HepG2 (cell line): ENCODE data around the gene SAP25. TPM values are rescaled to one million over a fixed set of nuclear protein-coding genes. Genes with fewer than 3 reads are reported as not detected.

Experiments
- BCL3 ChIP-seq: sonication (generic); formaldehyde crosslinking; IDR thresholded peaks from 2 replicates; pipeline ENCODE4 v1.5.1; 2020; ENCODE audit warnings: mild to moderate bottlenecking, missing genetic modification reagents, moderate library complexity
- CCAR2 ChIP-seq: fragments of 200-400 bp; formaldehyde crosslinking; optimal IDR thresholded peaks from 2 replicates; pipeline ENCODE3; 2018; ENCODE audit warnings: low read depth, mild to moderate bottlenecking, low read length, moderate library complexity
- EZH2 ChIP-seq: conservative IDR thresholded peaks from 2 replicates; pipeline ENCODE4 v1.6.1; 2012; ENCODE audit warnings: mild to moderate bottlenecking, low read depth, low read length, moderate library complexity
- FOXC1 ChIP-seq: sonication (generic); formaldehyde crosslinking; IDR thresholded peaks from 2 replicates; pipeline ENCODE4 v1.8.0; 2022; ENCODE audit warnings: mild to moderate bottlenecking, missing genetic modification reagents, borderline replicate concordance
- GATA4 ChIP-seq: sonication (generic); IDR thresholded peaks from 2 replicates; pipeline ENCODE4 v1.6.1; 2016; ENCODE audit warnings: antibody characterized with exemption, low read depth, borderline replicate concordance
- IRF9 ChIP-seq: sonication (generic); formaldehyde crosslinking; IDR thresholded peaks from 2 replicates; pipeline ENCODE4 v1.8.0; 2022; ENCODE audit warnings: missing genetic modification reagents, mild to moderate bottlenecking, borderline replicate concordance
- LCORL ChIP-seq, 2 experiments: fragments of 450-650 bp in 1 of 2; sonication (generic) in 1 of 2; formaldehyde crosslinking in 1 of 2; IDR thresholded peaks; 2 replicates each; pipeline versions ENCODE4 v1.5.0 to v1.6.1; 2017 to 2020; ENCODE audit warnings: antibody characterized with exemption in 1 of 2, missing genetic modification reagents in 1 of 2
- SMAD9 ChIP-seq: sonication (generic); formaldehyde crosslinking; IDR thresholded peaks from 2 replicates; pipeline ENCODE4 v1.5.1; 2020; ENCODE audit warnings: mild to moderate bottlenecking, missing genetic modification reagents
- SOX5 ChIP-seq: IDR thresholded peaks from 2 replicates; pipeline ENCODE4 v1.6.1; 2016; ENCODE audit warnings: borderline replicate concordance
- SRF ChIP-seq: IDR thresholded peaks from 2 replicates; pipeline ENCODE4 v1.6.1; 2011; ENCODE audit warnings: mild to moderate bottlenecking, low read depth, low read length, moderate library complexity
- TCF12 ChIP-seq, 2 experiments: fragments of 450-650 bp in 1 of 2; sonication (generic) in 1 of 2; formaldehyde crosslinking in 1 of 2; IDR thresholded peaks; 2 replicates each; pipeline versions ENCODE4 v1.6.1 to v1.8.0; 2017 to 2022; ENCODE audit warnings: antibody characterized with exemption in 1 of 2, mild to moderate bottlenecking in 1 of 2, missing genetic modification reagents in 1 of 2, moderate library complexity in 1 of 2
- USF2 ChIP-seq, 2 experiments: sonication (generic) in 1 of 2; formaldehyde crosslinking in 1 of 2; IDR thresholded peaks; 2 replicates each; pipeline versions ENCODE4 v1.5.1 to v1.6.1; 2011 to 2020; ENCODE audit warnings: borderline replicate concordance in 1 of 2, low read depth in 1 of 2, low read length in 1 of 2, mild to moderate bottlenecking in 1 of 2, missing genetic modification reagents in 1 of 2, moderate library complexity in 1 of 2
- ZNF253 ChIP-seq: sonication (generic); formaldehyde crosslinking; IDR thresholded peaks from 2 replicates; pipeline ENCODE4 v1.8.0; 2022; ENCODE audit warnings: mild to moderate bottlenecking, missing genetic modification reagents, borderline replicate concordance
- ZNF484 ChIP-seq: sonication (generic); formaldehyde crosslinking; IDR thresholded peaks from 2 replicates; pipeline ENCODE4 v1.5.1; 2020; ENCODE audit warnings: mild to moderate bottlenecking, low read depth, missing genetic modification reagents, borderline replicate concordance
- ZSCAN30 ChIP-seq: sonication (generic); formaldehyde crosslinking; IDR thresholded peaks from 2 replicates; pipeline ENCODE4 v1.5.0; 2020; ENCODE audit warnings: mild to moderate bottlenecking, missing genetic modification reagents
- polyA plus RNA-seq, 8 experiments: library from polyadenylated mRNA; depleted of rRNA in 3 of 8; stranded (reverse) in 7 of 8; unstranded in 1 of 8; fragments of >200 nt; fragmentation: Illumina TruSeq in 4 of 8; extraction: Trizol in 4 of 8; gene quantifications; 2 replicates each; pipeline versions ENCODE4 v1.2.1 to v1.2.3, GENCODE V29; 2011 to 2016; ENCODE audit warnings: low read depth in 4 of 8, missing spikeins in 1 of 8, mixed read lengths in 1 of 8; ENCODE audit not compliant: insufficient read depth in 1 of 8
- total RNA-seq, 5 experiments: library from RNA; depleted of rRNA; stranded (reverse); fragments of >200 nt; fragmentation: Illumina TruSeq; extraction: Trizol; gene quantifications; 2 replicates each; pipeline ENCODE4 v1.2.3, GENCODE V29; 2016; ENCODE audit warnings: low read depth in 1 of 5
- TF ChIP-seq, protein P1 (sequence below): sonication (generic); formaldehyde crosslinking; IDR thresholded peaks from 2 replicates; pipeline ENCODE4 v1.8.0; 2022; ENCODE audit warnings: missing genetic modification reagents, low read depth, mild to moderate bottlenecking, borderline replicate concordance
- TF ChIP-seq, protein P2 (sequence below): sonication (generic); formaldehyde crosslinking; IDR thresholded peaks from 2 replicates; pipeline ENCODE4 v1.4.0; 2020; ENCODE audit warnings: missing genetic modification reagents, borderline replicate concordance

The SAP25 gene
- total and polyA plus RNA-seq, 2 of the 13 experiments (the other 11 are each of a cell fraction or from before 2014, with no cell fraction given): 0.15 to 0.20 TPM

GRCh38 chr7:100544967-100545359, 28.7 kb downstream of the SAP25 start (continued):
- TF ChIP-seq SMAD9 (CRISPR knock-in tag) (no peak), IRF9 (CRISPR knock-in tag) (no peak), USF2 (IDR thresholded peaks at IDR 0.05; ENCODE audit: low read depth, low read length) (no peak), USF2 (CRISPR knock-in tag; IDR thresholded peaks at IDR 0.05; ENCODE audit: borderline replicate concordance) (no peak), FOXC1 (CRISPR knock-in tag) (no peak), TCF12 (IDR thresholded peaks at IDR 0.05) (no peak), TCF12 (CRISPR knock-in tag; IDR thresholded peaks at IDR 0.05) (no peak), SRF (peak; percentile 82; the same call in 1 of the 2 replicates), GATA4 (no peak), SOX5 (peak; percentile 55; the same call in 1 of the 2 replicates), CCAR2 (no peak), BCL3 (CRISPR knock-in tag) (no peak), ZSCAN30 (no peak), ZNF484 (CRISPR knock-in tag) (no peak), EZH2 (no peak), ZNF253 (CRISPR knock-in tag) (no peak), LCORL (IDR thresholded peaks at IDR 0.05) (no peak), LCORL (CRISPR knock-in tag; IDR thresholded peaks at IDR 0.05) (no peak)
- TF ChIP-seq, protein P1, sequence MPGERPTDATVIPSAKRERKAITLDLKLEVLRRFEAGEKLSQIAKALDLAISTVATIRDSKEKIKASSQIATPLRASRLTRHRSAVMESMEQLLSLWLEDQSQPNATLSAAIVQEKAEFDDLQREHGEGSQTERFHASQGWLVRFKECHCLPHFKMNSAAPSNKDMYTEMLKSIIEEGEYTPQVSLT (CRISPR knock-in tag): no peak
- TF ChIP-seq, protein P2, sequence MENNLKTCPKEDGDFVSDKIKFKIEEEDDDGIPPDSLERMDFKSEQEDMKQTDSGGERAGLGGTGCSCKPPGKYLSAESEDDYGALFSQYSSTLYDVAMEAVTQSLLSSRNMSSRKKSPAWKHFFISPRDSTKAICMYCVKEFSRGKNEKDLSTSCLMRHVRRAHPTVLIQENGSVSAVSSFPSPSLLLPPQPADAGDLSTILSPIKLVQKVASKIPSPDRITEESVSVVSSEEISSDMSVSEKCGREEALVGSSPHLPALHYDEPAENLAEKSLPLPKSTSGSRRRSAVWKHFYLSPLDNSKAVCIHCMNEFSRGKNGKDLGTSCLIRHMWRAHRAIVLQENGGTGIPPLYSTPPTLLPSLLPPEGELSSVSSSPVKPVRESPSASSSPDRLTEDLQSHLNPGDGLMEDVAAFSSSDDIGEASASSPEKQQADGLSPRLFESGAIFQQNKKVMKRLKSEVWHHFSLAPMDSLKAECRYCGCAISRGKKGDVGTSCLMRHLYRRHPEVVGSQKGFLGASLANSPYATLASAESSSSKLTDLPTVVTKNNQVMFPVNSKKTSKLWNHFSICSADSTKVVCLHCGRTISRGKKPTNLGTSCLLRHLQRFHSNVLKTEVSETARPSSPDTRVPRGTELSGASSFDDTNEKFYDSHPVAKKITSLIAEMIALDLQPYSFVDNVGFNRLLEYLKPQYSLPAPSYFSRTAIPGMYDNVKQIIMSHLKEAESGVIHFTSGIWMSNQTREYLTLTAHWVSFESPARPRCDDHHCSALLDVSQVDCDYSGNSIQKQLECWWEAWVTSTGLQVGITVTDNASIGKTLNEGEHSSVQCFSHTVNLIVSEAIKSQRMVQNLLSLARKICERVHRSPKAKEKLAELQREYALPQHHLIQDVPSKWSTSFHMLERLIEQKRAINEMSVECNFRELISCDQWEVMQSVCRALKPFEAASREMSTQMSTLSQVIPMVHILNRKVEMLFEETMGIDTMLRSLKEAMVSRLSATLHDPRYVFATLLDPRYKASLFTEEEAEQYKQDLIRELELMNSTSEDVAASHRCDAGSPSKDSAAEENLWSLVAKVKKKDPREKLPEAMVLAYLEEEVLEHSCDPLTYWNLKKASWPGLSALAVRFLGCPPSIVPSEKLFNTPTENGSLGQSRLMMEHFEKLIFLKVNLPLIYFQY: no peak
